DOHH2 (cell line): ENCODE data around the gene CCDC88C.
"Not testable (repeated sequence)": the region's sequence is repeated elsewhere in the genome, so short reads cannot be mapped to it uniquely, and the experiment has no call there.

Source experiments
- H3F3A ChIP-seq: fragments of 200-600 bp; sonication (generic), shearing (Covaris generic); 2 replicates; pipeline ENCODE4 v1.6.0; 2016; ENCODE audit warnings: antibody characterized with exemption, mild to moderate bottlenecking; ENCODE audit not compliant: control insufficient read depth, insufficient read depth
- H3K27ac ChIP-seq: fragments of 200-600 bp; sonication (generic); 2 replicates; pipeline ENCODE4 v1.5.1; 2014; ENCODE audit warnings: low read depth, mild to moderate bottlenecking, low read length, moderate library complexity
- H3K27me3 ChIP-seq: fragments of 200-600 bp; sonication (generic); 2 replicates; pipeline ENCODE4 v1.6.1; 2014; ENCODE audit warnings: mild to moderate bottlenecking, low read length, mixed read lengths; ENCODE audit not compliant: control insufficient read depth
- H3K36me3 ChIP-seq: fragments of 200-600 bp; sonication (generic); 2 replicates; pipeline ENCODE4 v1.6.1; 2014; ENCODE audit warnings: mild to moderate bottlenecking, low read length, moderate library complexity, mixed read lengths; ENCODE audit not compliant: control insufficient read depth
- H3K4me1 ChIP-seq: fragments of 200-600 bp; sonication (generic); 2 replicates; pipeline ENCODE4 v1.6.1; 2014; ENCODE audit warnings: mild to moderate bottlenecking, low read length, mixed read lengths; ENCODE audit not compliant: control insufficient read depth
- H3K4me2 ChIP-seq: fragments of 200-600 bp; sonication (generic); 2 replicates; pipeline ENCODE4 v1.6.0; 2014; ENCODE audit warnings: mild to moderate bottlenecking, low read length, moderate library complexity
- H3K4me3 ChIP-seq: fragments of 200-600 bp; sonication (generic); 2 replicates; pipeline ENCODE4 v1.5.1; 2014; ENCODE audit warnings: mild to moderate bottlenecking, low read length, mixed read lengths
- H3K79me2 ChIP-seq: fragments of 200-600 bp; sonication (generic); 2 replicates; pipeline ENCODE4 v1.6.1; 2014; ENCODE audit warnings: mild to moderate bottlenecking, low read length, mixed read lengths; ENCODE audit not compliant: control insufficient read depth
- H3K9me2 ChIP-seq: fragments of 200-600 bp; sonication (generic); replicated peaks from 2 replicates; pipeline ENCODE4 v1.6.1; 2014; ENCODE audit warnings: mild to moderate bottlenecking, low read length, mixed read lengths; ENCODE audit not compliant: control insufficient read depth
- H3K9me3 ChIP-seq: fragments of 200-600 bp; sonication (generic); 2 replicates; pipeline ENCODE4 v1.6.1; 2014; ENCODE audit warnings: antibody characterized with exemption, low read length, mixed read lengths; ENCODE audit not compliant: control insufficient read depth, insufficient read depth
- H4K20me1 ChIP-seq: fragments of 200-600 bp; sonication (generic); 2 replicates; pipeline ENCODE4 v1.6.0; 2014; ENCODE audit warnings: low read depth, mild to moderate bottlenecking, antibody characterized with exemption, low read length, moderate library complexity; ENCODE audit not compliant: control insufficient read depth, insufficient read depth
- CTCF ChIP-seq: fragments of 200-600 bp; sonication (generic); IDR thresholded peaks from one replicate; pipeline ENCODE4 v1.5.1; 2014; ENCODE audit warnings: antibody characterized with exemption, mild to moderate bottlenecking, low read depth, low read length; ENCODE audit not compliant: poor library complexity, severe bottlenecking
- EZH2phosphoT487 ChIP-seq: fragments of 200-600 bp; sonication (generic); IDR thresholded peaks from 2 replicates; pipeline ENCODE4 v1.6.1; 2017; ENCODE audit warnings: borderline replicate concordance, mild to moderate bottlenecking, antibody characterized with exemption, low read length, moderate library complexity, mixed read lengths

The CCDC88C gene

GRCh38 chr14:91409928-91410718 lies 7.5 kb downstream of the CCDC88C start:
- peak overlapping the region; percentile 87 for H3K4me3 ChIP-seq
- H4K20me1 ChIP-seq = peaks cover 44% of the 10 kb centered on the region; the same call in 1 of the 2 replicates

GRCh38 chr14:91409240-91409639 lies 8.4 kb downstream of the CCDC88C start:
- H4K20me1 ChIP-seq = peaks cover 40% of the 10 kb centered on the region; the same call in 1 of the 2 replicates
- not testable (repeated sequence) for H3K4me3 ChIP-seq, H3K9me2 ChIP-seq, H3K9me3 ChIP-seq, H3K27ac ChIP-seq, H3F3A ChIP-seq, H3K4me2 ChIP-seq, H3K27me3 ChIP-seq
- H3K79me2 ChIP-seq = peaks cover 100% of the 10 kb centered on the region
- H3K4me1 ChIP-seq = peaks cover 91% of the 10 kb centered on the region
- peaks cover 92% of the 10 kb centered on the region for H3K36me3 ChIP-seq

More at GRCh38 chr14:91409928-91410718, 7.5 kb downstream of the CCDC88C start:
- Histone ChIP-seq H3K79me2 (peaks cover 100% of the 10 kb centered on the region), H3K9me3 (no peaks in the 10 kb centered on the region), H3K27ac (peak overlapping the region; percentile 96), H3K4me2 (peak overlapping the region; percentile 91), H3K4me1 (peaks cover 92% of the 10 kb centered on the region), H3K27me3 (no peaks in the 10 kb centered on the region), H3K36me3 (peaks cover 95% of the 10 kb centered on the region), H3F3A (no peaks in the 10 kb centered on the region), H3K9me2 (no peaks in the 10 kb centered on the region)
- TF ChIP-seq CTCF = no peak
- no peak for TF ChIP-seq EZH2phosphoT487

- H3F3A ChIP-seq = peaks cover 3% of the 10 kb centered on the region; the same call in 1 of the 2 replicates
- H3K9me3 ChIP-seq = no peaks in the 10 kb centered on the region
- TF ChIP-seq CTCF = no peak
- TF ChIP-seq EZH2phosphoT487 = no peak
- peaks cover 37% of the 10 kb centered on the region; the same call in 1 of the 2 replicates for H4K20me1 ChIP-seq
- peak overlapping the region; percentile 37; the same call in 1 of the 2 replicates for H3K4me2 ChIP-seq
- H3K79me2 ChIP-seq = peaks cover 100% of the 10 kb centered on the region
- H3K27ac ChIP-seq = no peak overlapping the region
- peaks cover 84% of the 10 kb centered on the region for H3K36me3 ChIP-seq
- H3K27me3 ChIP-seq = no peaks in the 10 kb centered on the region
- peaks cover 91% of the 10 kb centered on the region for H3K4me1 ChIP-seq
- H3K4me3 ChIP-seq = no peak overlapping the region
- no peaks in the 10 kb centered on the region for H3K9me2 ChIP-seq
These were observed 10.6 kb downstream of the CCDC88C start for GRCh38 chr14:91406982-91407381.

GRCh38 chr14:91406451-91406850 lies 11.2 kb downstream of the CCDC88C start:
- peaks cover 79% of the 10 kb centered on the region for H3K36me3 ChIP-seq
- no peaks in the 10 kb centered on the region for H3K27me3 ChIP-seq
- H3K4me3 ChIP-seq = no peak overlapping the region
- peaks cover 100% of the 10 kb centered on the region for H3K79me2 ChIP-seq
- peaks cover 7% of the 10 kb centered on the region for H3F3A ChIP-seq
- TF ChIP-seq CTCF = no peak
- H3K9me3 ChIP-seq = no peaks in the 10 kb centered on the region
- no peak overlapping the region for H3K27ac ChIP-seq
- H4K20me1 ChIP-seq = peaks cover 36% of the 10 kb centered on the region; the same call in 1 of the 2 replicates
- no peaks in the 10 kb centered on the region for H3K9me2 ChIP-seq
- peak overlapping the region; percentile 37; the same call in 1 of the 2 replicates for H3K4me2 ChIP-seq
- peaks cover 91% of the 10 kb centered on the region for H3K4me1 ChIP-seq
